ENCODE results near the gene STAT6.

STAT6 gene

DNA sequence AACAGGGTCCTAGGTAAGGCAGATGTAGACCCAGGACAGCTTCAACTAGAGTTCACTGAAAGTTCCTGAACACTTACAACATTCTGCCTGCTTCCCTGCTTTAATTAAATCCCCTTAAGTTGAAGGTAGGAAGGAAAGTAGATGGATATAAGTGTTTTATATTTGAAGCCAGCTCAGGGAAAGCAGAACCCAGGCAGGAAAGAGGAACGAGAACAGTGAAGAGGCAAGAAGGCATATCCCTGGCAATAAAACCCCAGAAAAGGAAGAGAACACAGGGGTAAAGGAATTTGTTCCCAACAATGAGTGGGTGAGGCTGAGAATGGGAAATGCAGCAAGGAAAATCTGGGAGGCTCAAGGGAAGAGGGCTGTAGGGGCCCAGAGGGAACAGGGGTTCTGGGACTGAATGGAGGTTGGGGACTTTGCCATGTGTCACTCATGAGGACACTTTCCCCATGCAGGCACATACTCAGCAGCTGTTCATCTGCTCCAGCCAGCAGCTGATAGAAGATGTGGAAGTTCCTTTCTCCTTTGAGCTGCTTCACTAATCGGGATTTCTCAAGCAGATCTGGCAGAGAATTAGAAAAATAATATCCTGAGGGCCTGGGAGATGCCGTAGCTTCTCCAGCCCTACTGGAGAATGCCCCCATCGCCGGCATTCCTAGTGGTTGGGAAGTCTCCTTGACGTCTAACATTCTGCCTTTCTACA lies 64.9 kb downstream of the STAT6 start:
- DNase-seq: no peak
